HEK293 (cell line): Measurements from ENCODE around the gene LRP1B.

Source experiments
- CTCF ChIP-seq: fragments of 450-650 bp; formaldehyde crosslinking; IDR thresholded peaks from 2 replicates; pipeline ENCODE4 v1.5.1; 2016; ENCODE audit warnings: missing biosample characterization, missing genetic modification characterization
- ZNF558 ChIP-seq: fragments of 450-650 bp; formaldehyde crosslinking; IDR thresholded peaks from 2 replicates; pipeline ENCODE4 v1.5.1; 2016; ENCODE audit warnings: missing biosample characterization, missing genetic modification characterization
- ZNF660 ChIP-seq: fragments of 450-650 bp; IDR thresholded peaks from 2 replicates; pipeline ENCODE4 v1.5.1; 2018; ENCODE audit warnings: missing biosample characterization, mild to moderate bottlenecking, missing genetic modification characterization
- ZNF777 ChIP-seq: fragments of 450-650 bp; formaldehyde crosslinking; IDR thresholded peaks from 2 replicates; pipeline ENCODE4 v1.5.1; 2017; ENCODE audit warnings: missing biosample characterization, missing genetic modification characterization, borderline replicate concordance

- TF ChIP-seq CTCF (no peak), ZNF660 (tag by site-specific recombination) (no peak), ZNF777 (tag by site-specific recombination) (no peak), ZNF558 (tag by site-specific recombination) (no peak)
Measured at GRCh38 chr2:140604788-140605187, 1526.0 kb downstream of the LRP1B start.
